ENCODE data around the gene LSM14A.

- TF ChIP-seq SNRNP70 (IDR thresholded peaks at IDR 0.05; ENCODE audit: low read depth, low read length) = no peak
- TF ChIP-seq ZBTB26 (CRISPR knock-in tag; IDR thresholded peaks at IDR 0.05; ENCODE audit: borderline replicate concordance) = no peak
- no peak for TF ChIP-seq TAF15 (IDR thresholded peaks at IDR 0.05; ENCODE audit: low read depth, low read length, poor library complexity, severe bottlenecking)
- no peak for TF ChIP-seq TCF7 (IDR thresholded peaks at IDR 0.05; ENCODE audit: low read depth)
- no peak for TF ChIP-seq U2AF1 (optimal IDR thresholded peaks at IDR 0.05; ENCODE audit: low read depth, low read length)
- TF ChIP-seq FOSL1 (CRISPR knock-in tag; IDR thresholded peaks at IDR 0.05; ENCODE audit: borderline replicate concordance) = no peak
- no peak for TF ChIP-seq RARA (CRISPR knock-in tag; IDR thresholded peaks at IDR 0.05)
- no peak for TF ChIP-seq ZNF720 (CRISPR knock-in tag; IDR thresholded peaks at IDR 0.05)
- no peak for TF ChIP-seq NFYB (CRISPR knock-in tag; IDR thresholded peaks at IDR 0.05)
- TF ChIP-seq ZNF749 (CRISPR knock-in tag; IDR thresholded peaks at IDR 0.05; ENCODE audit: borderline replicate concordance) = no peak
- TF ChIP-seq BRF2 (CRISPR knock-in tag; IDR thresholded peaks at IDR 0.05) = no peak
These were observed 64.0 kb downstream of the LSM14A start for GRCh38 chr19:34236035-34236987.
